GM19238 (cell line): ENCODE results near the gene CLIP4.
A peak's percentile ranks its signal among the peaks of the same experiment; 100 is the strongest.
"Not testable (repeated sequence)": the region's sequence is repeated elsewhere in the genome, so short reads cannot be mapped to it uniquely, and the experiment has no call there.

ENCODE experiments used
- DNase-seq: peaks from one replicate; pipeline ENCODE4 v3.0.0; 2011; ENCODE audit warnings: low spot score; ENCODE audit not compliant: insufficient read length

The CLIP4 gene, protein sequence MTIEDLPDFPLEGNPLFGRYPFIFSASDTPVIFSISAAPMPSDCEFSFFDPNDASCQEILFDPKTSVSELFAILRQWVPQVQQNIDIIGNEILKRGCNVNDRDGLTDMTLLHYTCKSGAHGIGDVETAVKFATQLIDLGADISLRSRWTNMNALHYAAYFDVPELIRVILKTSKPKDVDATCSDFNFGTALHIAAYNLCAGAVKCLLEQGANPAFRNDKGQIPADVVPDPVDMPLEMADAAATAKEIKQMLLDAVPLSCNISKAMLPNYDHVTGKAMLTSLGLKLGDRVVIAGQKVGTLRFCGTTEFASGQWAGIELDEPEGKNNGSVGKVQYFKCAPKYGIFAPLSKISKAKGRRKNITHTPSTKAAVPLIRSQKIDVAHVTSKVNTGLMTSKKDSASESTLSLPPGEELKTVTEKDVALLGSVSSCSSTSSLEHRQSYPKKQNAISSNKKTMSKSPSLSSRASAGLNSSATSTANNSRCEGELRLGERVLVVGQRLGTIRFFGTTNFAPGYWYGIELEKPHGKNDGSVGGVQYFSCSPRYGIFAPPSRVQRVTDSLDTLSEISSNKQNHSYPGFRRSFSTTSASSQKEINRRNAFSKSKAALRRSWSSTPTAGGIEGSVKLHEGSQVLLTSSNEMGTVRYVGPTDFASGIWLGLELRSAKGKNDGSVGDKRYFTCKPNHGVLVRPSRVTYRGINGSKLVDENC

DNA sequence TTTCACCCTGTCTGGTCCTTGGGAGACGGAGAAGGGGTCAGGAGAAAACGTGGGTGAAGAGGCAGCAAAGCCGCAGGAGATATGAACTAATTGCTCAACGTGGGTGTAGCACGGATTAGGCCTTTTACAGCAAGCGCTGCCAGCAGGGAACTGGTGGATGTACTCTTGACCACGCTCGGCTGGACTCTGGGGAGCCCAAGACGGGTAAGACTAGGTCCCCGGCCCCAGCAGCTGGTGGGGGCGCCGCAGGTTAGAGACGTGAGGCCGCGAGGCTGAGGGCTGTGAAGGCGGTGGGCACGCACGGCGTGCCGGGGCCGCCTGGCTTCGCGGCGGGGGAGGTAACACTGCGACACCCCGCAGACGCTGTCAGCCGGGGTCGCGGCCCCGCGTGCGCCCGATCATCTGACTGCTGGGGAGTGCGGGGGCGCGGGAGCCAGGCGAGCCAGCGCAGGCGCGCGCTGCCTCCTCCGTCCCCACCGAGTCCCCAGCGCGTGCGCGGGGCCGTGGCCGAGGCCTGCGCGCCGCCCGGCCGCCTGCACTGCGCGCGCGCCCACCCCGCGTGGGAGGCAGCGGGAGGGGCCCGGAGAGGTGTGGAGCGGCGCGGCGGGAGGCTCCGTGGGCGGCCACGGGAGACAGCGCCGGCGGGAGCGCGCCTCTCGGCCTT lies at the start of gene CLIP4:
TSS of gene CLIP4 (plus strand) at position 470 of the 664 bp plus-strand sequence. CDS start 5,974 bp downstream, outside the sequence.
- peak; percentile 61 for DNase-seq

DNA sequence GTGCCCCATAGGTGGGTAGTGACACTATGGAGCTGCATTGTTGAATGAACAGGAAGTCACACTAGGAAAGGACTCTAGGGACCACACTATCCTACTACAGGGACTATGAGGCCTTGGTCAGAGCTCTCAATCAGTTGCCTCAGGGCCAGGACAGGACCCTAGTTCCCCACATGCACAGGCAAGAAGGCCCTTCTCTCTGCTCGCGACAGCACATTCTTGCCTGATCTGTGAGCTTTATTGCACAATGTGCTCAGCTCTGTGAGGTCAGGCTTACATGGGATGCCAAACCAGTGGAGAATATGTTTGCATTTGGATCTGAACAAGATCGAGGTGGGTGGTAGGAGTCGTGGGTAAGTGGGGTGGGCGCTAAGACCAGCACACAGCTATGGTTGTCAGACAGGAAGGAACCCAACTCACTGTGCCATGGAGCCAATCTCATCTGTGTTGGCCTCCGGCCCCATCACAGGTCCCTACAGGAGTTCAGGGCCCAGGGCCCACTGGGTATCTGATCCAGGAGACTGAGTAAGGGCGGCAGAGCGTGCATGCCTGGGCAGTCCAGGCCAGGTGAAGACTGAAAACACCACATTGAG lies 48.8 kb upstream of the CLIP4 start:
- no peak for DNase-seq

DNA sequence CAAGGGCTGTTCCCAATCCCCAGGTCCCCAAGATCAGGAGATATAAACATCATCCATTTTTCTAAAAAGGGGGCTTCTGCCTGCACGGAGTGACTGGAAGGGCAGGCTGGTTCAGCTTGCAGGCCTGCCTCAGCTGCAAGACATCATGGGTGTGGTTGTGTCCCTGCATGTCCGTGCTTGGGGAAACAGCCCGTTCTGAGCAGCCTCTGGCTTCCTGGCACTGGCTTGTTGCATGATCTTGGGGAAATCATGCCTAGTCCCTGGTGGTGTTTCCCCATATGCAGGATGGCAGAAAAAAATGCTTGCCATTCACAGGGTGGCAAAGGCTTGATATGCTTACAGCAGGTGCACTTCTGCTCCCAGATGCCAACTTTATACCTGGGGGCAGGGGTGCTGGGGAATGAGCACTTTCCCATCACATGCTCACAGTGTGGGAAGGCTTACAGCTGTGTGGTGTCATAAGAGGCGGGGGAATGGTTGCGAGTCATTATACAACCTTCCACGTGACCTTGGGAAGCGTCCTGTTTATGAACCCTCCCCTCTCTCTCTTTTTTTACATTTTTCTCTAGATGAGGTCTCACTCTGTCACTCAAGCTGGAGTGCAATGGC lies 48.1 kb upstream of the CLIP4 start:
- DNase-seq = no peak

DNA sequence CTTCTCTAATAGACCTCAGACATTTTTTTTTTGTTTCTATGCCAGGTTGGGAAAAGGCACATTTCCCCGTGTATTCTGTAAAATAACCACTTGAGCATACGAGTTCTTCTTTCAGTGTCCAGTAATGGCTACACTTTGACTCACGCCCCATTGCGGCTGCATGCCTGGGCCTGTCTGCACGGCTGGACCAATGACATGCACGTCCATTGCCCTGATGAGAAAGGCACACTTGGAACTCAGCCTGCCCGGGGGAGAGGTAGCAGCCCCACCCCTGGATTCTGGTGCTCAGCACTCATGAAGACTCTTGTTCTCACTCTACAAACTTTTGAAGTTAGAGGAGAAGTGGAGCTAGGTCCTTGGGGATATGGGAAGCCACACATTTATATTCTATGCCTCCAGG lies 46.7 kb upstream of the CLIP4 start:
- no peak for DNase-seq

DNA sequence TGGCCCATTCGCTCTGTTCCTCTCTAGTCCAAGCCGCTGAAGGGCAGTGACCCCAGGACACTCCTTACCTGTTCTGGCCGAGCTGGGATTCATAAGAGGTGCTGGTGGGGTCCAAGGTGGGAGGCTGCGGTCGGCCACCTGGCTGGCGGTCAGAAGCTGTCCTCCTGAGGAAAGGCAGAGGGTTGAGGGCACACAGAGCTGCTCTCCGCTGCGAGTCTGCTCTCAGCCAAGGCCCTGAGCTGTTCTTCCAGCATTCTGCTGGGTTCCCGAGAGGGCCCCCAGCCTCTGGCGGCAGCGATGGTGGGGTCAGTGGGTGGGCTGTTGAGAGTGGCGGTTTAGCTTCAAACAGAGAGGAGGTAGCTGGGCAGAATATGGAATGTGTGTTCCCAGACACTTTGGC lies 44.7 kb upstream of the CLIP4 start:
- no peak for DNase-seq

DNA sequence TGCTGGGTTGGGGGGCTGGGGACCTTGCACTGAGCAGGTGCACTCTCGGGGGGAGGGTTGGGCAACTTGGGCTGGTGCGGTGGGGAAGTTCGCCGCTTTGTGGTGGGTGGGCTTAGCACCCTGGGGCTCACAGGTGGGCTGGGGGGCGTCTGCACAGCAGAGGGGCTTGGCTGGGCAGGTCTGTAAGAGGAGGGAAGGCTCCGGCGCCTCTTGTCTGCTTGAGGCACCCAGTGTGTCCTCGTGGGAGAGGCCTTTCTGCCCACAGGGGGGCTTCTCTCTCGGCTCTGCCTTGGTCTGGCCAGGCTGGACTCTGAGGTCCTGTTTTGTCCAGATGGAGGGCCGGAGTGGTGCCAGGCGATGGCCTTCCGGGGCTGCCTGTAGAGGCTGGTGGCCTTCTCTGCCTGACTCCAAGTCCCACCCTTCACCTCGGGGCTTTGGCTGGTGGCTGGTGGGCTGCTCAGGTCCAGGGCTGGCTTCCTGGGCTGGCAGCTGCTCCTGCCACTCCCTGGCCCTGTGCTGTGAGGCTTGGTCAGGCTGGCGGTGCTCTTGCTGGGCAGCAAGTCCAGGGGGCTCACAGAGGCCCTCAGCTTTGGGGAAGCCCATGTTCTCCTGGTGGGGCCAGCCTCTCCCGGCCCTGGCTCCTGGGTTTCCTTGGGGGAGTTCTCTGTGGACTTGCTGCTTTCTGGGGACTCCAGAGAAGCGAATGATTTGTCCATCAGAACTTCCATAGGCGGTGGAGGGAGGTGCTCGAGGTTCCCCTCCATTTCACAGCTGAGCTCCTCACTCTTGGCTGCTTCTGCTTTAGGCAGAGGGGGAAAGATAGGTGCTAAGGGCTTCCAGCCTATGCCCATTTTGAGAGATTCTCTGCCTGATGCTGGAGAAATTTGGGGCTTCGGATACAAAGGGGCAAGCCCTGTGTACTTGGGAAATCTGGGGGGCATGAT lies 43.9 kb upstream of the CLIP4 start:
- DNase-seq = no peak

DNA sequence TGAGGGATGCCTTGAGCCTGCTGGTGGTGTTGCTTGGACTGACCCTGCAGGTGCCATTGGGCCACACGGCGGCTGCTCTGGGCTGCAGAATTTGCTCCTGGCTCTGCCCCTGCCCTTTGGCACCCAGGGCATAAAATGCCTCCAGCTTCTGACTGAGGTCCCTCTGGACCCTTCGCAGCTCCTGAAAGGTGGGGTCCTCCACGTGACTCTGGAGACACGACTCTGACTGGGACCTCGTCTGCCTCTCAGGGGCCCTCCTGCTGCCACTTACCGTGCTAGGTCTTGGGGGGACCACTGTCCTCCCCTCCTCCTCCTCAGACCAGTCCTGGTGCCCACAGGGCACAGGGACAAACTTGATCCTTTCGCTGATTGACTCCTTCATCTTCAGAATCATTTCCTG lies 43.0 kb upstream of the CLIP4 start:
- DNase-seq = no peak

DNA sequence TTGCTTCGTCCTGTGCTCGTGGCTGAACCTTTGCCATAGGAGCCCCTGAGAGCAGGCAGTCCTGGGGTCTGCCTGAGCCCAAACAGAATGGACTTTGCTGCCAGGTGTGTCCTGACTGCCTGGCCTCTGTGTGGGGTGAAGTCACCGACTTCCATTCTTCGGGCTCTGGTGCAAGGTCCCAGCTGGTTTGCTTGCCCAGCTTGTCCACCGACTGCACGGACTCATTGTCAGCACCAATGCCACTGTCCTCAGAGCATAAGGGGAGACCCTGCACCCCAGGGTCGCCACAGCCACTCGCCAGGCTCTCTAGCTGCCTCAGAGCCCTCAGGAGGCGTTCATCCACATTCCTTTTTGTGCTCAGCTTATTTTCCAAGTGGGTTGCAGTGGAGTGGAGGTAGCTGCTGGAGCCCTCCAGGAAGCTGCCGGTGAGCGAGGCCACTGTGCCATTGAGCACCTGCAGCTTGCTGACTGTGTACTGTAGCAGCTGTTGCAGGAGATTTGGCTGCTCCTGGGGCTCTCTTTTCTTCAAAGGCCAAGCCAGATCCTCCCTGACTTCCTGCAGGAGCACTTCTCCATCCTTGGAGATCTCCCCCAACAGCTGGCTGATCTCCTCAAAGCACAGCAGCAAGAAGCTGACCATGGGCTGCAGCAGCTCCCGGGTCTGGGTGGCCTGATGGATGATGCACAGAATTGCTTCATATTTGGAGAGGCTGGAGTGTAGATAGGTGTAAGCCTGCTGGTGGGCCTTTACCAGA lies 42.1 kb upstream of the CLIP4 start:
- no peak for DNase-seq

DNA sequence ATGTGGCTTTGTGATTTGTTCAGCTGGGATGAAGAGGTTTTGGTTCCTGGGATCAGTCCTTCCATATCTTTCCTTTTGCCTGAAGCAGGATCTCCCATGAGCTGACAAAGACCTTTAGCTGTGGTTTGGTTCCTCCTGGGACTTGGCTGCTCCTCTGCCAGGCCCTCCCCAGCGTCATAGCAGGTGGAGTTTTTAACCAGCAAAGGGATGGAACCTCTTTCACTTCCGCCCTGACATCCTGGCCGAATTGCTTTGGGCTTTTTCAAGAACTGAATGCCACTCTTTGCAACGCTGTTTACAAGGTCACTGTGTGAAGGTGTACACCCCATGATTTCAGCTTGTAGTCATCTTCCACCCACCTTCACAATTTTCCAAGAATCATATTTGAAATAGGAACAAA lies 41.3 kb upstream of the CLIP4 start:
- no peak for DNase-seq

DNA sequence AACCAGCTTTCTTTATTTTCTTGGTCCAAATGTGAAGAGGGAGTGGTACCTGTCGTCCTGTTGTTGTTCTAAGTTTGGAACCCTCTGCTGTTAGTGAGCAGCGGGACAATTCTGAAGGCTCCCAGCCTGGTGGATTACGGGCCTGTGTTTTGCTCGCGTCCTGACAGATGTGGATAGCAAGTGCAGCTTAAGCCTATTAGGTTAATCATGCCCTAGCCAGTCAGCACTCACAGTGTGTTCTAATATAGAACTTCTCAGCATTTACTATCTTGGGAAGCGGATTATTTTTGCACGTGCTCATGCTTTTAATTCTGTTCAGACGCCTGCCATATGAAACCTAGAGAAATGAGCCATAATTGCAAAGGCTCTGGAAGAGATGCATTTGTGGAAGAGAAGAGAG lies 40.8 kb upstream of the CLIP4 start, which contains the start of gene PCARE:
TSS of gene PCARE (minus strand) at position 113 of the 400 bp plus-strand sequence. CDS start 262 bp downstream, outside the sequence.
- DNase-seq = no peak

DNA sequence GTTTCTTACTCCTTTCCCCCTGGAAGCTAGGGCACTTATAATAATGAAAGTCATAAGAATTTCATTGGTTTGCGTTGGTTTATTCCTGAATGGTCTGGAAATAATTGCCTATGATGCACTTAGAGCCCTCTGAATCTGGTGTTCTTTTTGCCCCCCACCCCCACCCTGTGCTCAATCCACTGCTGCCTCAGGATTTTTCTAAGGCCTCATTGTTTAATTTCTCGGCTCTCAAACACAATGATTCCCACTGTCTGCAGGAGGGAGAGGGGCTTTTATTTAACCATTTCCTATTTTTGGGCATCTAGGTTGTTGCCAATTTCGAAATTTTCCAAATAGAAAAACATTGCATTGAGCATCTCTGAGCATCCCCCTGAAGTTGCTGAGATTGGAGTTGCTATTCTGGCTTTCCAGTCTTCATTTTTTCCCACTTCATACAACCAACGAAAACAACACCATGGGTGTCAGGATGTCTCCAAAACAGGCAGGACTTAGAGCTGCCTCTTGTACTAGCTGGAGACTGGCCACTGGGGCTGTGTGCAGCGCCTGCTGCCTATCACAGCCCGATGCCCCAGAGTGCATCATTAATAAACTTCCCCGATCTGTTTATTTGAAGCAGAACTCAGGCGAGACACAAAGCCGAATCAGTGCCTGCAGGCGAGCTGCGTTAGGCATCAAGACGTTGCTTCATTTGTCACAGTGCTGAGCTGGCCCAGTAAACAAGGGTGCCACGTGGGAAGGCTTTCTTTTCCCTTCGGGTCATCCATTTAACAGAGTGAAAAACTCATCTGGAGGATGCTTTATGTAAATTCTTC lies 39.1 kb upstream of the CLIP4 start:
- no peak for DNase-seq

DNA sequence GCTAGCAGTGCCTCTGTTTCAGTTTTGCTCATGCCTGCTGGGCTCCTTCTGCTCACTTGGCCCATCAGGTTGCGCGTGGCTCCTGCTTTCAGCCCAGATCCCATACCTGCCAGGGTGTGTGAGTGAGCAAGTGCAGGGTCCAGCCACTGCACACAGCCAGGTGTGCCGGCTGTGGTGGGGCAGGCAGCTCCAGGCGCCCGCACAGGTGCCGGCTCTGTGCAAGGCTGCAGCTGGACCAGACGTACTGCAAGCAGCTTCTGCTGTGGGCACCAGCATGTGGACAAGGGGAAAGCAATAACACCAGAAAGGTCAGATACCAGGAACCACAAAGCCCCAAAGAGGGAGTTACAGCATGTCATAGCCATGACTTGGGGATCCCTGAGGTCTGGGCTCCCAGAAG lies 35.3 kb upstream of the CLIP4 start:
- no peak for DNase-seq

DNA sequence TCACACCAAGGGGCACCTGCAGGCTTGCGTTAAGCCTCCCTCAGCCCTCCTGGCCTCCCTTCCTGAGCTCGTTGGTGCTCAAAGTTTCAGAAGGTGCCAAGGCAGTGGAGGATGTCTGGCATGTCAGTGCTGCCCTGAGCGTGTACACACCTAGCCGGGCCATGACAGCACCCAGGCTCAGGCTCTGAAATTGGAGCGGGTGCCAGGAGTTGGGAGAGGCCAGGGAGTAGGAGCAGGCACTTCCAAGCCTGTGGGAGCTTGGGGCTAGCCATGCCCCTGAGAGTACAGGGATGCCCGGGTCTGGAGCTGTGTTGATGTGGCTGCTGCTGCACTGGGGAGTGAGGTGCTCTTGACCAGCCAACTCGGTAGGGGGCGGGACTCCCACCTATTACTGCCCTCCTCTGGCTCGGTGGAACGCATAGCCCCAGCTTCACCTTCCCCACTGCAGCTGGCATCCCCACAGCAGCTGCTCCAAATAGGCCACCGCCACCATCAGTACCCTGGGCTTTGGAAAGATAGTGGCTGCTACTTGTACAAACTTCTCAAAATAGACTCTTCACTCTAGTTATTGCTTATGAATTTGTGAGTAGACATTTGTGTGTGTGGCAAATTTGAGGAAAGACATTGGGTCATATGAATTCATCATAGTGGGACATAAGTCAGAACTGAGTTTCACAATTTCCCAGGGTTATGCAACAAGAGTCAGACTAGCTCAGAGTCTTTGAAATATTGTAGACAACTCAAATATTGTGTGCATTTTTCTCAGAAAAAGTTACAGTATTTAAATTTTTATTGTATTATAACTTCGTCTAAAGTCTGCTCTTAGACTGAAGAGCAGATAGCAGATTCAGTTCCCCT lies 34.1 kb upstream of the CLIP4 start:
- DNase-seq = no peak

DNA sequence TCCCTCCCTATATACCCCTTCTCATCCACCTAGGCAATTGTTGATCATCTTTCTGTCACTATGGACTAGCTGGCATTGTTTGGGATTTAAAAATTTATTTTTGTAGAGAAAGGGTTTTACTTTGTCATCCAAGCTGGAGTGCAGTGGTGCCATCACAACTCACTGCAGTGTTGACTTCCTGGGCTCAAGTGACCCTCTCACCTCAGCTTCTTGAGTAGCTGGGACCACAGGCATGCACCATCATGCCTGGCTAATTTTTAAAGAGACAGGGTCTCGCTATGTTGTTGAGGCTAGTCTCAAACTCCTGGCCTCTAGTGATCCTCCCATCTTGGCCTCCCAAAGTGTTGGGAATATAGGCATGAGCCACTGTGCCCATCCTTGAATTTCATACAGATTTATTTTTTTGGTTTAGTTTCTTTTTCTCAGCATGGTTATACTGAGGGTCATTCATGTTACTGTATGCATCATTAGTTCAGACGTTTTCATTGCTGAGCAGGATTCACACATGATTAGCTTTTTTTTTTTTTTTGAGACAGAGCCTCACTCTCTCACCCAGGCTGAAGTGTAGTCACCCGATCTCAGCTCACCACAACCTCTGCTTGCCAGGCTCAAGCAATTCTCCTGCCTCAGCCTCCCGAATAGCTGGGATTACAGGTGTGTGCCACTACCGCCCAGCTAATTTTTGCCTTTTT lies 32.3 kb upstream of the CLIP4 start:
- no peak for DNase-seq

DNA sequence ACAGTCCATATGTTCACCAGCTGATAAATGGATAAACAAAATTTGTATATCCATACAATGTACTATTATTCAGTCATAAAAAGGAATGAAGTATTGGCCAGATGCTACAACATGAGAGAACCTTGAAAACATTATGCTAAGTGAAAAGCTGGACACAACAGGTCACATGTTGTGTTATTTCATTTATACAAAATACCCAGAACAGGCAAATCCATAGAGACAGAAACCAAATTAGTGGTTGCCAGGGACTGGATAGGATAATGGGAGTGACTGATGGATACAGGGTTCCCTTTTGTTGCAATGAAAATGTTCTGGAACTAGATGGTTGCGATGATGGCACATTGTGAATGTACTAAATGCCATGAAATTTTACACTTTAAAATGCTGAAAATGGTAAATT lies 30.7 kb upstream of the CLIP4 start:
- no peak for DNase-seq

DNA sequence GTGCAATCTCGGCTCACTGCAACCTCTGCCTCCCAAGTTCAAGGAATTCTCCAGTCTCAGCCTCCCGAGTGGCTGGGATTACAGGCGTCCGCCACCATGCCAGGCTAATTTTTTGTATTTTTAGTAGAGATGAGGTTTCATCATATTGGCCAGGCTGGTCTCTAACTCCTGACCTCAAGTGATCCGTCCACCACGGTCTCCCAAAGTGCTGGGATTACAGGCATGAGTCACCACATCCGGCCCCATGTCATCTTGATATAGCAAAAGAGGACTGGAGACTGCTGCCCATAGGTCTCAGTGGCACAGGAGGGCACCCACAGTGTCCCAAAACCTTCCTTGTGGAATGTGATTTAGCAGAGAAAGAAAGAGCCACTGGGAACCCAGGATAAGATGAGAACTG lies 24.9 kb upstream of the CLIP4 start:
- DNase-seq = not testable (repeated sequence)

DNA sequence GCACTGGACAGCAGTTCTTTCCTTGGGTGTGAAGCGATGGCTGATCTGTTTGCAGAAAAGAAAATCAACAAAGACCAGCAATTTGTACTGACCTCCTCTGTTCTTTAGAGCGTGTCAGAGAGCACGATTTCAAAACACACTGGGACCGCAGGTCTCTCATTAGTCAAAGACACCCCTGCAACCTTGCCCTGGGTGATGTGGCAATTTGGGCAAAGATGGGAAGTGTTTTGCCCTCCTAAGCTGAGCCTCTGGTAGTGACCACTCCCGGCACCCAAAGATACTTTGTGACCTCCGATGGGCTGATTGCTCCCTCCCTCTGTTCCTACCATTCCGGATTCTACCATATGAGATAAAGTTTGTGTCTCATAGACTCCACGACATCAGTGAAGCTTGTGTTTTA lies 18.2 kb upstream of the CLIP4 start:
- no peak for DNase-seq
